ENCODE results near the gene PPM1H.

- TF ChIP-seq CTCF (IDR thresholded peaks at IDR 0.05) (no peak), POLR2A (IDR thresholded peaks at IDR 0.05) (no peak), POLR2AphosphoS5 (IDR thresholded peaks at IDR 0.05) (no peak)
Measured at GRCh38 chr12:62762645-62763044, 172.3 kb downstream of the PPM1H start.

Data from prostate gland (tissue), 2 donors.